IMR-90 (cell line): ENCODE measurements around the gene GSE1. TPM values are rescaled to one million over a fixed set of nuclear protein-coding genes. Genes with fewer than 3 reads are reported as not detected.

ENCODE experiments used
- CHD1 ChIP-seq: IDR thresholded peaks from 2 replicates; pipeline ENCODE4 v1.6.1; 2012; ENCODE audit warnings: low read depth, low read length, improper control_type of control experiment
- MAZ ChIP-seq: IDR thresholded peaks from 2 replicates; pipeline ENCODE4 v1.6.1; 2012; ENCODE audit warnings: low read depth, mild to moderate bottlenecking, low read length, improper control_type of control experiment, moderate library complexity, borderline replicate concordance
- RFX5 ChIP-seq: IDR thresholded peaks from 2 replicates; pipeline ENCODE4 v1.8.0; 2012; ENCODE audit warnings: low read depth, mild to moderate bottlenecking, low read length, moderate library complexity
- polyA plus RNA-seq, 3 experiments: library from polyadenylated mRNA; depleted of rRNA; stranded (reverse); fragments of >200 nt; gene quantifications; 2 replicates each; pipeline ENCODE4 v1.2.3, GENCODE V29; 2012; ENCODE audit warnings: low replicate concordance in 1 of 3
- total RNA-seq: library from RNA; depleted of rRNA; stranded (reverse); fragments of >200 nt; gene quantifications from 2 replicates; pipeline ENCODE4 v1.2.3, GENCODE V29; 2012
- TF ChIP-seq, protein P1 (sequence below): fragments of 150-350 bp; IDR thresholded peaks from 2 replicates; pipeline ENCODE4 v1.6.1; 2017; ENCODE audit warnings: mild to moderate bottlenecking, antibody characterized with exemption, low read length, low read depth

GSE1 gene
- total and polyA plus RNA-seq, 2 of the 4 experiments (the other 2 are of a cell fraction), result 14.9 to 25.5 TPM

- TF ChIP-seq, protein P1, sequence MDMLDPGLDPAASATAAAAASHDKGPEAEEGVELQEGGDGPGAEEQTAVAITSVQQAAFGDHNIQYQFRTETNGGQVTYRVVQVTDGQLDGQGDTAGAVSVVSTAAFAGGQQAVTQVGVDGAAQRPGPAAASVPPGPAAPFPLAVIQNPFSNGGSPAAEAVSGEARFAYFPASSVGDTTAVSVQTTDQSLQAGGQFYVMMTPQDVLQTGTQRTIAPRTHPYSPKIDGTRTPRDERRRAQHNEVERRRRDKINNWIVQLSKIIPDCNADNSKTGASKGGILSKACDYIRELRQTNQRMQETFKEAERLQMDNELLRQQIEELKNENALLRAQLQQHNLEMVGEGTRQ, result no peak
- TF ChIP-seq MAZ, result no peak
- TF ChIP-seq CHD1, result no peak
- TF ChIP-seq RFX5, result no peak
Measured at GRCh38 chr16:85580684-85581083, 32.4 kb upstream of the GSE1 start (continued).
